Muscle of back (tissue), 11 donors: ENCODE results near the gene TRIM27. TPM values are rescaled to one million over a fixed set of nuclear protein-coding genes. Genes with fewer than 3 reads are reported as not detected.
"Not testable (repeated sequence)": the region's sequence is repeated elsewhere in the genome, so short reads cannot be mapped to it uniquely, and the experiment has no call there.

Experiments
- DNase-seq, 3 donors: peaks; one replicate each; pipeline versions ENCODE4 v3.0.0 to v3.0.0-alpha.2; 2013
- polyA plus RNA-seq, 10 donors: library from polyadenylated mRNA; unstranded; fragments of 120-200 nt; gene quantifications; one replicate each; pipeline ENCODE4 v1.2.1, GENCODE V29; 2013; ENCODE audit not compliant: insufficient read length in 10 of 10

The TRIM27 gene
- polyA plus RNA-seq, 10 donors: 37.8 to 64.7 (median 45.3) TPM

GRCh38 chr6:28866205-28867085, 57.3 kb downstream of the TRIM27 start:
- peak; percentile 47 to 93 (median 72) for DNase-seq

GRCh38 chr6:28865401-28866204, 58.2 kb downstream of the TRIM27 start:
- peak; percentile 16 to 46 (median 24) for DNase-seq

GRCh38 chr6:28864326-28864923, 59.4 kb downstream of the TRIM27 start:
- DNase-seq: peak in 1 of 3 donors; percentile 17

GRCh38 chr6:28863604-28864325, 60.0 kb downstream of the TRIM27 start:
- peak; percentile 80 to 93 (median 91) for DNase-seq

GRCh38 chr6:28862077-28862476, 61.7 kb downstream of the TRIM27 start:
- DNase-seq: no peak

GRCh38 chr6:28861339-28861738, 62.4 kb downstream of the TRIM27 start:
- DNase-seq: no peak

- DNase-seq: no peak
Observed at GRCh38 chr6:28860581-28860980, 63.2 kb downstream of the TRIM27 start.

- no peak for DNase-seq
Observed at GRCh38 chr6:28858963-28859362, 64.8 kb downstream of the TRIM27 start.

- no peak for DNase-seq
Observed at GRCh38 chr6:28856620-28857005, 67.2 kb downstream of the TRIM27 start.

GRCh38 chr6:28854405-28854804, 69.4 kb downstream of the TRIM27 start:
- DNase-seq: not testable (repeated sequence)

Other genes starting within 250 kb of the TRIM27 start
- 1 to 10 TPM; 1.6 to 3.0 (median 2.4) TPM for gene ZNF311, start 81.3 kb upstream of the TRIM27 start, polyA plus RNA-seq
- gene OR2W1, start 121.2 kb upstream of the TRIM27 start, polyA plus RNA-seq: not detected
- not detected for gene OR2B3, start 163.3 kb upstream of the TRIM27 start, polyA plus RNA-seq
- gene OR2J1, start 175.5 kb upstream of the TRIM27 start, polyA plus RNA-seq: not detected
- not detected for gene OR2J3, start 184.1 kb upstream of the TRIM27 start, polyA plus RNA-seq
- under 1 TPM in 1 of 10 donors, not detected in 9; 0.18 TPM for gene OR2J2, start 246.9 kb upstream of the TRIM27 start, polyA plus RNA-seq